Heart left ventricle (tissue), 13 donors: ENCODE data around the gene WHRN.

Experiments
- CTCF ChIP-seq, 12 donors: fragments of 200-600 bp; sonication (generic) in 4 of 12; IDR thresholded peaks; one replicate each; pipeline versions ENCODE4 v1.5.0 to v1.8.0; 2018 to 2022; ENCODE audit warnings: antibody characterized with exemption in 12 of 12, mild to moderate bottlenecking in 5 of 12
- POLR2A ChIP-seq, 2 donors: fragments of 450-650 bp; IDR thresholded peaks; one replicate each; pipeline ENCODE4 v1.6.1; 2017; ENCODE audit warnings: antibody characterized with exemption in 2 of 2, mild to moderate bottlenecking in 2 of 2, moderate library complexity in 2 of 2
- donor health status: ischemic (EF 13 %, LVEDD 7.1; RV severe dilation, severe dysfunction).
- donor health status: DM: no; HTN: yes; CAD: no.
- donor health status: DM: no; HTN: no; CAD: no.
- donor health status: ischemic (EF 25% LVEDD 6.9; RV normal size, moderate dysfunction).
- donor health status: ischemic (EF 25% LVEDD 5.7; RV mildly dilated, moderate dysfunction).
- donor health status: ischemic (EF 35%, LVEDD 5.7; RV mildly dilated, moderate dysfunction).
- donor health status: nonischemic (EF 11% LVEDD 7.7; RV severe dilation, severe dysfunction).
- donor health status: DM: yes; HTN: yes; CAD: no.
- donor health status: PGD.
- donor health status: ischemic (EF 29% LVEDD 5.4; RV normal size, mild dysfunction).
- donor health status: nonischemic (EF 23%, LVEDD 6.1; RV moderate dilation, normal function).

GRCh38 chr9:114446036-114446435 is 59.2 kb downstream of the WHRN start:
- TF ChIP-seq CTCF (IDR thresholded peaks at IDR 0.05) (no peak), POLR2A (IDR thresholded peaks at IDR 0.05) (no peak)
